MM.1S (cell line): Measurements from ENCODE around the gene TOR1AIP1.

Experiments
- CTCF ChIP-seq: fragments of 300-600 bp; sonication (generic); IDR thresholded peaks from 2 replicates; pipeline ENCODE4 v1.5.1; 2016; ENCODE audit warnings: antibody characterized with exemption, low read length, mixed read lengths
- EZH2 ChIP-seq: fragments of 300-600 bp; sonication (generic); optimal IDR thresholded peaks from 2 replicates; pipeline ENCODE3; 2017; ENCODE audit warnings: low read depth, mild to moderate bottlenecking, antibody characterized with exemption, low read length, mixed read lengths
- EZH2phosphoT487 ChIP-seq: fragments of 300-600 bp; sonication (generic); IDR thresholded peaks from 2 replicates; pipeline ENCODE4 v1.6.1; 2018; ENCODE audit warnings: antibody characterized with exemption, low read length

- TF ChIP-seq CTCF, result no peak
- TF ChIP-seq EZH2, result no peak
- no peak for TF ChIP-seq EZH2phosphoT487
Measured at GRCh38 chr1:179856296-179856695, 25.8 kb upstream of the TOR1AIP1 start.
